Neutrophil (primary cell): ENCODE measurements around the gene RALA.

Source experiments
- H3K27ac ChIP-seq: fragments of 200-600 bp; sonication (generic); 2 replicates; pipeline ENCODE4 v1.5.1; 2016; ENCODE audit warnings: mild to moderate bottlenecking, moderate library complexity
- H3K27me3 ChIP-seq: fragments of 200-600 bp; sonication (generic); 2 replicates; pipeline ENCODE4 v1.6.0; 2016; ENCODE audit warnings: mild to moderate bottlenecking
- H3K36me3 ChIP-seq: fragments of 200-600 bp; sonication (generic); 2 replicates; pipeline ENCODE4 v1.5.1; 2017
- H3K4me1 ChIP-seq, 2 experiments: fragments of 200-600 bp in 1 of 2; sonication (generic) in 1 of 2; 1 replicate in 1 of 2; 2 replicates in 1 of 2; pipeline versions ENCODE4 v1.5.1 to v1.6.1; 2013 to 2016; ENCODE audit warnings: low read depth in 1 of 2, low read length in 1 of 2, mild to moderate bottlenecking in 1 of 2, moderate library complexity in 1 of 2; ENCODE audit not compliant: control insufficient read depth in 1 of 2, insufficient read depth in 1 of 2
- H3K4me3 ChIP-seq, 2 experiments: fragments of 200-600 bp in 1 of 2; sonication (generic) in 1 of 2; 1 replicate in 1 of 2; 2 replicates in 1 of 2; pipeline ENCODE4 v1.5.1; 2013 to 2016; ENCODE audit warnings: low read depth in 1 of 2, low read length in 1 of 2, mild to moderate bottlenecking in 1 of 2, moderate library complexity in 1 of 2
- H3K9me3 ChIP-seq: fragments of 200-600 bp; sonication (generic); 2 replicates; pipeline ENCODE4 v1.5.1; 2016
- CTCF ChIP-seq: fragments of 200-600 bp; sonication (generic); IDR thresholded peaks from 2 replicates; pipeline ENCODE4 v1.5.1; 2016; ENCODE audit warnings: antibody characterized with exemption

The RALA gene

DNA sequence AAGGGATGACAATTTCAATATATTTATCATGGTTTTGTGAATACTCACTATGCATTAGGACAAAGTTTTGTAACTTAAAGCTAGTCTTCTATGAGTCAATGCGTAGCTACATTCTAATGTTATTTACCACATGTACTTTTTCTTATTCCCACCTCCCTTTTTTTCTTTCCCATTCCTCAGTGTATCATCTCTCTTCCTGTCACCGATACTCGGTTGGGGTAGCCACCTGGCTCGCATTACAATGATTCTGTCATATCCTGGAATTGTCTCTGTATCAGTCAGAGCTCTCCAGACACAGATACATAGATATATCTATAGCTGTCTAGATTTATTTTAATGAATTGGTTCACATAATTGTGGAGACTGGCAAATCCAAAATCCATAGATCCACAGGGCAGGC, 9.8 kb upstream of the RALA start:
- no peak overlapping the region for H3K4me3 ChIP-seq
- no peak overlapping the region for H3K27ac ChIP-seq
- TF ChIP-seq CTCF: no peak
- no peaks in the 10 kb centered on the region for H3K9me3 ChIP-seq
- H3K27me3 ChIP-seq: peaks cover 90% of the 10 kb centered on the region
- no peaks in the 10 kb centered on the region for H3K36me3 ChIP-seq
- peaks cover 0 to 5% of the 10 kb centered on the region in 2 experiments for H3K4me1 ChIP-seq

- H3K9me3 ChIP-seq: no peaks in the 10 kb centered on the region
- no peak for TF ChIP-seq CTCF
- H3K27me3 ChIP-seq: peaks cover 87% of the 10 kb centered on the region
- H3K4me3 ChIP-seq: no peak overlapping the region
- peaks cover 0 to 5% of the 10 kb centered on the region in 2 experiments for H3K4me1 ChIP-seq
- H3K36me3 ChIP-seq: no peaks in the 10 kb centered on the region
- H3K27ac ChIP-seq: no peak overlapping the region
These were observed 9.1 kb upstream of the RALA start for GRCh38 chr7:39614299-39614698.

DNA sequence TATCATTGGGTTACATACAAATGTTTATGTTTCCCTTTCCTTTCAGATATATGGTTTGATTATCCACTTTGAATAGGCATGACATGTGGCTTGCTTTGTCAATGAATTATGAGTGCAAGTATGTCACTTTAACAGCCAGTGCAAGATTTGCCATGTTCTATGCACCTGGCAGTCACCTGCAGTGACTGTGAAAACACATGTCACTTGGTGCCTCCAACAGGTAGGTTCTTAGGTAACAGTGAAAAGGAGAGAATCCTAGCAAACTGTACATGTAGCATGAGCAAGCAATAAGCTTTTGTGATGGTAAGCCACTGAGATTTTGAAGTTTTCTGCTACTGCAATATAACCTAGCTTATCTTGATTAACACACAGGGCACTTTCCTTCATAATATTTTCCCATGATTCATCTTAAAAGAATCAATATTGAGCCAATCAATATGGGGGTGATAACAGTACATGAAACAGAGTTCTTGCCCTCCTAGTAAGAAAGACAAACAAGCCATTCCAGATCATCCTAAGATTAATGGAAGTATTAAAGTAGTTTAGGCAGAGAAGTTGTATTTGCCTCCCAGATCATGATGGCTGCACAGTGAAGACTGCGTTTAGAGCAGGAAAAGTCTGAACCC, 7.9 kb upstream of the RALA start:
- no peak for TF ChIP-seq CTCF
- no peaks in the 10 kb centered on the region for H3K9me3 ChIP-seq
- H3K4me1 ChIP-seq: no peaks in the 10 kb centered on the region
- H3K4me3 ChIP-seq: no peak overlapping the region
- H3K36me3 ChIP-seq: no peaks in the 10 kb centered on the region
- H3K27ac ChIP-seq: no peak overlapping the region
- peaks cover 76% of the 10 kb centered on the region for H3K27me3 ChIP-seq

GRCh38 chr7:39616138-39616537, 7.2 kb upstream of the RALA start:
- Histone ChIP-seq H3K9me3 (no peaks in the 10 kb centered on the region), H3K27me3 (peaks cover 69% of the 10 kb centered on the region), H3K4me3 (no peak overlapping the region), H3K36me3 (no peaks in the 10 kb centered on the region), H3K27ac (no peak overlapping the region), H3K4me1 (no peaks in the 10 kb centered on the region)
- no peak for TF ChIP-seq CTCF

DNA sequence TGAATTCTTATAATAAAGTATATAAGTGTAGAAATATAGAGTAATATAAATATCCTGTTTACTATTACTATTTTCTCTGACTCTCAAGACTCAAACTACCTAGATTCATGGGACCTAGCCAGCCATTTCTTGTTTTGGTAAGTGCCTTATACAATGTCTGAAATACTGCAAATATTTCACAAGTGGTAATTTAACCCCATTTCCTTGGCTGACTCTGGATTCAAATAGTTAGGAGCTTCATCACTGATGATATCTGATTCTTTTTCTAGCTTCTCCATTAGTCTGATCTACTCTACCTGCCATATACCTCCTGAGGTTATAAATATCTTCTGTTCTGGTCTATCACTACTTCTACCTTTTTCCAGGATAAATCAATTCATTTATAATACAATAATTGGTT, 6.4 kb upstream of the RALA start:
- H3K4me3 ChIP-seq: no peak overlapping the region
- no peak overlapping the region for H3K27ac ChIP-seq
- peaks cover 5% of the 10 kb centered on the region in 2 experiments for H3K4me1 ChIP-seq
- H3K27me3 ChIP-seq: peaks cover 60% of the 10 kb centered on the region
- H3K36me3 ChIP-seq: no peaks in the 10 kb centered on the region
- TF ChIP-seq CTCF: no peak
- H3K9me3 ChIP-seq: no peaks in the 10 kb centered on the region
